Measurements from ENCODE around the gene DQX1. TPM values are rescaled to one million over a fixed set of nuclear protein-coding genes. Genes with fewer than 3 reads are reported as not detected.
"Not testable (repeated sequence)": the region's sequence is repeated elsewhere in the genome, so short reads cannot be mapped to it uniquely, and the experiment has no call there.

The DQX1 gene
- 10 to 100 TPM; 34.3 to 44.0 TPM for total RNA-seq
- long read RNA-seq, transcript DQX1-202 (12 exons, 2,689 nt), result major isoform, 23 of 52 reads
- long read RNA-seq, partial matches to known transcripts, result 10 of 52 reads
- long read RNA-seq, other reads (novel, unspliced or antisense), result 18 of 52 reads

GRCh38 chr2:74525717-74526648 lies at the start of gene DQX1:
Gene DQX1 (minus strand): TSS chr2:74526231. CDS start chr2:74525729, 502 bp downstream.
- DNase-seq, result peak; percentile 68 to 78
- peak; percentile 64 for ATAC-seq
- intact Hi-C loops (cut with DNase I, micrococcal nuclease), result no loop called here

GRCh38 chr2:74575320-74575719 lies 49.3 kb upstream of the DQX1 start:
- ATAC-seq (no peak), DNase-seq (no peak)
- intact Hi-C loops (cut with DNase I, micrococcal nuclease), result no loop called here

GRCh38 chr2:74573747-74574562 lies 47.9 kb upstream of the DQX1 start:
- intact Hi-C loops (cut with DNase I, micrococcal nuclease), result no loop called here
- DNase-seq (no peak), ATAC-seq (peak; percentile 20)

DNA sequence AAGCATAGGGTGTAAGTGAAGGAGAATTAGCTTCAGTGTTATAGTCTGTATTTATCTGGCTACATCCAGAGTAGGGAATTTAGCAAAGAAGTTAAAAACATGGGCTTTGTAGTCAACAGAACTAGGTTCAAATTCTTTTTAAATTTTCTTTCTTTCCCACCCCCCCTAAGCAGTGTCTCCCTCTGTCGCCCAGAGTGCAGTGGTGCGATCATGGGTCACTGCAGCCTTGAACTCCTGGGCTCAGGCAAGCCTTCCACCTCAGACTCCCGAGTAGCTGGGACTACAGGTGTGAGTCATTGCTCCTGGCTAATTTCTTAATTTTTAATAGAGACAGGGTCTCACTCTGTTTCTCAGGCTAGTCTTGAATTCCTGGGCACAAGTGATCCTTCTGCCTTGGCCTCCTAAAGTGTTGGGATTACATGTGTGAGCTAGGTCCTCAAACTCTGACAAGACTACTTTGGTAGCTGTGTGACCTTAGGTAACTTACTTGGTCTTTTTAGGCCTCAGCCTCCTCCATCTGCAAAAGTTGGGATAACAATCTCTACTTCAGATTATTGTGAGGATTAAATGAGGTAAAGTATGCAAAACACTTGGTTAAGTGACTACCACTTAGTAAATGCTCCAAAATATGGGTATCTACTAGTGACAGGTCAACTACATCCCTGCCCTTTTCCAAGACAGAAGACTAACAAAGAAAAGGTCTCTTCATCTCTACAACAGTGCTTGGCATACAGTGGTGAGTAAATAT lies 46.3 kb upstream of the DQX1 start:
- intact Hi-C loops (cut with DNase I, micrococcal nuclease), result no loop called here
- DNase-seq, result no peak
- ATAC-seq, result no peak

DNA sequence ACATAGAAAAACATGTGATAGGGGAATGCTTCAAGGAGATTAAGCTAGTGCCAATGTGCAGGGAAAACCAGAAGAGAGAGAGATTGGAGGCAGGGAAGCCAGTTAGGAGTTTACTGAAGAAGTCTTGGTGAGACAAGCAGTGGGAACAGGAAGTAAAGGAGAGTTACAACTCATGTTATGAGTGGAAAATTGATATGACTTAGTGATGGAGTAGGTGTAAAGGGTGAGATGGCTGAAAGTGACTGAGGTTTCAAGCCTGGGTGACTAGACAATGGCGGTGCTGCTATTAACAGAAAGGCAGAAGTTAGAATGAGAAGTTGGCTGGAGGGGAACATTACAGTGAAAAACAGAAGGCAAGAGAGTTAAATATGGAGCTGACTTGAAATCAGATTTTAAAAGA lies 45.0 kb upstream of the DQX1 start:
- no peak for ATAC-seq
- intact Hi-C loops (cut with DNase I, micrococcal nuclease), result no loop called here

DNA sequence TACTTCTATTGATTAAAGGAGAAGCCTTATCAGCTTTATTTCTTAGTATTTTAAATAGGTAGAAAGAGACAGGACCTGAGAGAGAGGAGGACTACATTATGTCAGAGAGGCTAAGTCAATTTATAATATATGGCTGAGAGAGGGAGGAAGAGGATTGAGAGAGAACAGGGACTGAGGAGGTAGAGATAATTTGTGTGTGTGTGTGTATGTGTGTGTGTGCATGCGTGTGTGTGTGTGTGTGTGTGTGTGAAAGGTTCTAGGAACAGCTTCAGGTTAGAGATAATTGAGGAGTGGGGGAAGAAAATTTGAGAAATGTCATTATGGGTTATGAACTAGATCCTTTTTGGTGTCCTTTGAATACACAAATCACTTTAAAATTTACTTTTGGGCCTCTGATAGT lies 43.7 kb upstream of the DQX1 start:
- DNase-seq (no peak), ATAC-seq (no peak)
- intact Hi-C loops (cut with DNase I, micrococcal nuclease), result no loop called here

More for the DNA sequence above, 45.0 kb upstream of the DQX1 start:
- no peak for DNase-seq

DNA sequence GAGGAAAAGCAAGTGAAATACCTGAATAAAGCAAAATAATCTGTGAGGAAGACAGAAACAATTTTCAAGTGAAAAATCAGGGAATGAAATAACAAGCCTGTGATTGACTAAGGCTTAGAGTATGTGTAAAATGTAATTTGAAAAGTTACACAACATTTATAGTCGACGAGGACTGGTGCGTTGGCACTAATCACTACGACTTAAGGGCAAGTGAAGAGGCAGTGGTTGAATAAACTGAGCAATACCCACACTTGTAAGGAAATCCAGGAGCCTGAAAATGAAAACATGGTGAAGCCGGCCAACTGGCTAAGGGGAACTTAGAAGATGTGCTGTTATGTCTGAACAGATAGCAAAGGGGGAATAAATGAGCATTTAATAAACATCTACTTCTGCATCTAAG lies 41.9 kb upstream of the DQX1 start:
- DNase-seq, result no peak
- no peak for ATAC-seq
- intact Hi-C loops (cut with DNase I, micrococcal nuclease), result no loop called here

GRCh38 chr2:74566754-74567085 lies 40.7 kb upstream of the DQX1 start:
- DNase-seq (no peak), ATAC-seq (peak; percentile 45)
- intact Hi-C loops (cut with DNase I, micrococcal nuclease), result no loop called here

GRCh38 chr2:74566076-74566753 lies 40.2 kb upstream of the DQX1 start:
- DNase-seq (no peak), ATAC-seq (no peak)
- intact Hi-C loops (cut with DNase I, micrococcal nuclease), result no loop called here

GRCh38 chr2:74564222-74564621 lies 38.2 kb upstream of the DQX1 start:
- no peak for DNase-seq
- ATAC-seq, result no peak
- intact Hi-C loops (cut with DNase I, micrococcal nuclease), result no loop called here

DNA sequence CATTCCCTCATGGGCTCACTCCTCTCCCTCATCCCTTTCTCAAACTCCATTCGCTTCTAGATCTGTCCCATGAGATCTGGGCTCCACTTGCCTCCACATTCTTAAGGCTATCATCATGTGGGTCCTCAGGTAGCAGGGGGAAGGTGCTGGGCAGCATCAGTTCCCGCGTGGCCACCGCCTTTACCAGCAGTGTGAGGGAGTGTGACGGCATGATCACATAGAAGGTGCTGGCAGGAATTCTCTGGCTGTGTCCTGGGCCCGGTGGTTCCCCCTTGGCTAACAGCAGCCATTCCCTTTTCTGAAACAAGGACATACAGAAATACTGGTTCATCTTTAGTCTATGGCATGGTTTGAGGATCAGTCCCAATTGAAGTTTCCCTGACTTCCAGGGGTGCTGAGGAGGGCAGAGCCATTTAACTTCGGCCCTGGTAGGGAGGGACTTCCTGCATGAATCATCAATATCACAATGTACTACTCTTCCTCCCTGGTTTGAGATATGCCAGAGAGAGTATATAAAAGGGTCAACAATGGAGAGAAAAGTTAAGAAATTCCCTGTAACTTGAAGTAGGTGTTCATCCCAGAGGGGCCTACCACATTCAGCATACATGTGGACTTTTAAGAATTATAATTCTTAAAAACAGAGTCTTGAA lies 36.2 kb upstream of the DQX1 start:
- DNase-seq (no peak), ATAC-seq (no peak)
- intact Hi-C loops (cut with DNase I, micrococcal nuclease), result no loop called here

- DNase-seq; ATAC-seq; intact Hi-C loops (cut with DNase I, micrococcal nuclease): not testable (repeated sequence)
Measured at GRCh38 chr2:74561022-74561421, 35.0 kb upstream of the DQX1 start.

DNA sequence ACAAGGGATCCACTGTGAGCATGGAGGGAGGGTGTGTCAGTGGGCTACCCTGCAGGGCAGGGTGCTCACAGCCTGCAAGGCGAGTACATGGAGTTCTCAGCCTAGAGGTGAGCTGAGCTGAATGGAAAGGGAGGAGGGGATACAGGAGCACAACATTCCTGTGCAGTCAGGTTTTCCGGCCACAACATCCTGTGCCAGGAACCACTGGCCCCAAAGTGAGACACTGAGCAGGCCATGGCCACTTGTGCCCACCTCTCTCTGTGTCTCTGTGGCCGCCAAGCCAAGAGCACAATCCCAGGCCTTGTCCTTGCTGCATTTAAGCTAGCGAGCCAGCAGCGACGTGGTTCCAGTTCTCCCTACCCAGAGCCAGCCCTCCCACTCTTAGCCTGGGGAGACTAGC lies 34.6 kb upstream of the DQX1 start:
- intact Hi-C loops (cut with DNase I, micrococcal nuclease), result no loop called here
- no peak for ATAC-seq

GRCh38 chr2:74559912-74560311 lies 33.9 kb upstream of the DQX1 start:
- ATAC-seq (peak; percentile 40), DNase-seq (no peak)
- intact Hi-C loops (cut with DNase I, micrococcal nuclease), result no loop called here

More for the DNA sequence above, 34.6 kb upstream of the DQX1 start:
- DNase-seq, result no peak

DNA sequence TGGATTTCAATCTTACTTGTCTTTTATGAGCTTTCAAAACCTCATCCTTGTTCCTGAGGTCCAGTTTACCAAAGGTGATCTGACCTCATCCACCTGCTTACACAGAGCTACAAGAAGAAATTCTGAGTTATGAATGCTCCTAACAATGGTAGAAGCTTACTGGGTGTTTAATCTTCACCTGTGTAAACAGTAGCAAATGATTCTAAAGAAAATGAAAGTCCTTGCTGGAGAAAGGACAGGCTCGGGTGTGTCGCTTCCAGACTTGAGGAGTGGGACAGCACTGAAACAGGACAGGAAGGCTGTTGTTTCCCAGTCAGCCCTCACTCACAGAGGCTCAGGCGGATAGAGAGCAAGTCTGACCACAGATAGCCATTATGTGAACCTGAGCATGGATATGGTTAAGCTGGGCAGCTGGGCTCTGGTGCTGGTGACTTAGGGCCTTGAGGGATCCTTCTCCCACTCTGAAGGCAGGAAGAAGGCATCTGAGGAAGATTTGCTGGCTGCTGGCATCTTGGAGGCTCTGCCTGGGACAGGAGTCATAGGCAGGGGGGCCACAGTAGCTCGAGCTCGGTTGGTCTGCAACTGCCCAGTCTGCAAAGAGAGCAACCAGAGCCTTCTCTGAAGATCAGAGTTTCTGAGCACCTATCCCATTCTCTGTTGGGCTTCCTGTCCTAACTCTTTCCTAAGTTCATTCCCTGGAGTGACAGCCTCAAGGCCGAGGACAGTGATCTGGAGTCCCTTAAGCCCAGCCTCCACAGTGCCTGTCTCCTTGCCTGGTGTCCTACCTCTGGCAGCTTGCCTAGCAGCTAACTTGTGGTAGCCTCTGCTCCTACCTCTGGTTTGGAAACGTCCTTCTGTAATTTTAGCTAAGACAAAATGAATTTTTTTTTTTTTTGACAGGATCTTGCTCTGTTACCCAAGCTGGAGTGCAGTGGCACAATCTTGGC lies 32.5 kb upstream of the DQX1 start:
- DNase-seq, result no peak
- intact Hi-C loops (cut with DNase I, micrococcal nuclease), result no loop called here
- peak; percentile 17 for ATAC-seq

DNA sequence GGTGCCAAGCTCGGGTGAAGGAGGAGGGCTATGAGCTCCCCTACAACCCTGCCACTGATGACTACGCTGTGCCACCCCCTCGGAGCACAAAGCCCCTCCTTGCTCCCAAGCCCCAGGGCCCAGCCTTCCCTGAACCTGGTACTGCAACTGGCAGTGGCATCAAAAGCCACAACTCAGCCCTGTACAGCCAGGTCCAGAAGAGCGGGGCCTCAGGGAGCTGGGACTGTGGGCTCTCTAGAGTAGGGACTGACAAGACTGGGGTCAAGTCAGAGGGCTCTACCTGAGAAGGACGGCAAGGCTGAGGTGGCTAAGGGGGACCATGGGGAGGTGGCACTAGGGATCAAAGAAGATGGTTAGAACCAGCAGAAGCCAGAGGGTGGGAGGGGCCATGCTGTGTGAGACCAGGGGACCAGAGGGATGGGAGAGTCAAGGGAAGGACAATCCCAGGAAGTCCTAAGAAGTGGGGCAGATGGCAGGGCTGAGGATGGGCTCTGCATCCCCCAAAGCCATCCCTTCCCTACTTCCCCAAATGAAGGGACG lies 30.9 kb upstream of the DQX1 start:
- ATAC-seq (no peak), DNase-seq (no peak)
- intact Hi-C loops (cut with DNase I, micrococcal nuclease), result no loop called here

GRCh38 chr2:74556159-74556558 lies 30.1 kb upstream of the DQX1 start:
- ATAC-seq (no peak), DNase-seq (no peak)
- intact Hi-C loops (cut with DNase I, micrococcal nuclease), result no loop called here
